GM12874 (cell line): Measurements from ENCODE around the gene CLASP2.

Experiments
- TF ChIP-seq, protein P1 (sequence below): IDR thresholded peaks from 2 replicates; pipeline ENCODE4 v1.5.1; 2011; ENCODE audit warnings: low read depth, mild to moderate bottlenecking, control low read depth, low read length, moderate library complexity; ENCODE audit not compliant: insufficient read depth

Gene CLASP2

DNA sequence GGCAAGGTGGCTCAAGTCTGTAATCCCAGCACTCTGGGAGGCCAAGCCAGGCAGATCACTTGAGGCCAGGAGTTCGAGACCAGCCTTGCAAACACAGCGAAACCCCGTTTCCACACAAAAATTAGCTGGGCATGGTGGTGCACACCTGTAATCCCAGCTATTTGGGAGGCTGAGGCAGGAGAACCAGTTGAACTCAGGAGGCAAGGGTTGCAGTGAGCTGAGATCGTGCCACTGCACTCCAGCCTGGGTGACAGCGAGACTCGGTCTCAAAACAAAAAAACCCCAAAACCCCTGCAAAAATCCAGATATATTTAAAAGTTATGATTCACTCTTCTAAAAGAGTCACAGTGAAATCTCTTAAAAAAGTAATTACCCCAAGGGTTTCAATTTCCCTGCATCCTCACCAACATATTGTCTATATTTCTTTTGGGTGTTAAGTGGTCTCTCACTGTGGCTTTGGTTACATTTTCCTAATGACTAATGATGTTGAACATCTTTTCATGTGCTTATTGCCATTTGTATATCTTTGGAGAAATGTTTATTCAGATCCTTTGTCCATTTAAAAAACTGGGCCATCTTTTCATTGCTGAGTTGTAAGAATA lies 204.7 kb downstream of the CLASP2 start:
- TF ChIP-seq, protein P1, sequence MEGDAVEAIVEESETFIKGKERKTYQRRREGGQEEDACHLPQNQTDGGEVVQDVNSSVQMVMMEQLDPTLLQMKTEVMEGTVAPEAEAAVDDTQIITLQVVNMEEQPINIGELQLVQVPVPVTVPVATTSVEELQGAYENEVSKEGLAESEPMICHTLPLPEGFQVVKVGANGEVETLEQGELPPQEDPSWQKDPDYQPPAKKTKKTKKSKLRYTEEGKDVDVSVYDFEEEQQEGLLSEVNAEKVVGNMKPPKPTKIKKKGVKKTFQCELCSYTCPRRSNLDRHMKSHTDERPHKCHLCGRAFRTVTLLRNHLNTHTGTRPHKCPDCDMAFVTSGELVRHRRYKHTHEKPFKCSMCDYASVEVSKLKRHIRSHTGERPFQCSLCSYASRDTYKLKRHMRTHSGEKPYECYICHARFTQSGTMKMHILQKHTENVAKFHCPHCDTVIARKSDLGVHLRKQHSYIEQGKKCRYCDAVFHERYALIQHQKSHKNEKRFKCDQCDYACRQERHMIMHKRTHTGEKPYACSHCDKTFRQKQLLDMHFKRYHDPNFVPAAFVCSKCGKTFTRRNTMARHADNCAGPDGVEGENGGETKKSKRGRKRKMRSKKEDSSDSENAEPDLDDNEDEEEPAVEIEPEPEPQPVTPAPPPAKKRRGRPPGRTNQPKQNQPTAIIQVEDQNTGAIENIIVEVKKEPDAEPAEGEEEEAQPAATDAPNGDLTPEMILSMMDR: no peak

DNA sequence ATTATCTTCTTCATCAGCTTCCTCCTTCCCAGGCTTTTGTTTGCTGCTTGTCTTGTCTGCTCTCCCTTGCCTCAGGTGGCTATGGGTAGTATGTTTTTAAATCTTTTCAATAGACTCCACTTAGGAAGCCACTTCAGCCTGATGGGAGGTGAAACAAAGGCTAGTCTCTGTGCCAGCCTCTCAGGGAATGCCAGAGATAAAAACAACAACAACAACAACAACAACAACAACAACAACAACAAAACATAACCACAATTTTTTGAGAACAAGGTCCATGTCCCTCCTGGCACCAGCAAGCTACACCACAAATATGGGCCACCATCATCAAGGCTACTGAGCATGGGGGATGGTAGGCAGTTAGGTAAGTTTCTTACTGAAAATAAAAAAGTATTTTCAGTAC lies 213.0 kb downstream of the CLASP2 start:
- TF ChIP-seq, protein P1: no peak

DNA sequence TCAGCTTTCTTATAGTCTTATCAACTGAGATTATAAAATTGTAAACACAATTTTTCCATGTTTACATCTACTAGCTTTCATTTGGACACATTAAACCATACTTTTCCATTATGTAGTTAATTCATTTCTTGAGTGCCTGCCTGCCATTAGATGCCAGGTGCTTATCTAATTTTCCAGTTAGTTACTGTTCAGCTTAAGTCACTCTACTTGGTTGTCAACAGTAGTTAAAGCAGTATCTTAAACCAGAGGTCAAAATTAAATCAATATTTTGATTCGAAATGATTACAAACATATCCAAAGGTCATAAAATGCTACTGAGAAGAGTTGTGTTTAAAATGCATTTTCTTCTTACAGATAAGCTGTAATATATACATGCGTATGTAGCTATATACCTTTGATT lies 221.6 kb downstream of the CLASP2 start:
- TF ChIP-seq, protein P1: no peak

DNA sequence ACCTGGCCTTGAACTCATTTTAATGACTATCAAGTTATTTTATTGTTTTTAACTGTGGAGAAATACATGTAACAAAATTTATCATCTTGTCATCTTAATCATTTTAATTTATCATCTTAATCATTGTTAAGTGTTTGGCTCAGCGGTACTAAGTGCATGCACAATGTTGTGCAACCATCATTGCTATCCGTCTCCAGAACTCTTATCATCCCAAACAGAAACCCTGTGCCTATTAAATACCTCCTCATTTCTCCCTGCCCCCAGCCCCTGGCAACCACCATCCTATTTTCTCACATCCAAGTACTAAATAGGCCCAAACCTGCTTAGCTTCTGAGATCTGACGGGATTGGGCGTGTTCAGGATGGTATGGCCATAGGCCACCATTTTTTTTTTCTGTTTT lies 226.3 kb downstream of the CLASP2 start:
- TF ChIP-seq, protein P1: no peak

DNA sequence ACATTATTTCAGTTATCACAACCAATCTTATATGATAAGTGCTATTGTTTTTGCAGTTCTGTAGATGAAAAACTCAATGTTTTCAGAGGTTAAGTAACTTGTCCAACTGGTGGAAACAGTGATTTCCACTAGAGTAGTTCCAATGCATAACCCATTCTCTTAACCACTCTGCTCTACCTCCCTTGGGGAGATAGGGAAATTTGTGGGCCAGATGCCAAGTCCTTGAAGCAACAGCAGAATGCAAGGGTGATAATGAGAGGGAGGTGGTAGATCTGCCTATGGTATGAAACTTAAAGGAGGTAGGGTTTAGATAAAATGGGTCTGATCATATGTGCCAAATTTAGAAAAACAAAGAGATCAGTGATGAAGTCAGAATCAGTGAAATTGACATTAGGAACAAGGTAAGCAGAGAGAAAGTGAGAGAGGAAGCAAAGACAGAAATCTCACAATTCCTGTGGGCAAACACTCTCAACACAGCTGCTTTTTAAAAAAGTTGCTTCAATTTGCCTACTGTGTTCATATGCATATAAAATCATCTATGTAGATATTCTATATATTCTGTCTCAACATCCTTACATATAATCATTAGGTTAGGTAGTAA lies 227.3 kb downstream of the CLASP2 start:
- TF ChIP-seq, protein P1: no peak

DNA sequence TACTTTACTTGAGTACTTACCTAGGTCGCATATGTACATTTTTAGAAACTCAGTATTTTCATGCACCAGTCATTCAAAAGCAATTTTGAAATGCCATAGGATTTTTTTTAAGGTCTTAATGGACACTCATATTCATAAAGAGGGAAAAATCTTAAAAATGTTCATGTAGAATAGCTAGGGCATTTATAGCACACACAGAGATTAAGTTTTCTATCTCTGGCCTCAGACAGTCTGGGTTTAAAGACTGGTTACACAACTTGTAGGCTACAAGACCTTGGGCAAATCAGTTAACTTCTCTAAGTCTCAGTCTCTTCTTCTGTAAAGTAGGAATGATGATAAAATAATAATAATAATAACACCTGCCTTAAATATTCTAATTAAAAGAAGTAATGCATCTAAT lies 229.4 kb downstream of the CLASP2 start:
- TF ChIP-seq, protein P1: no peak

DNA sequence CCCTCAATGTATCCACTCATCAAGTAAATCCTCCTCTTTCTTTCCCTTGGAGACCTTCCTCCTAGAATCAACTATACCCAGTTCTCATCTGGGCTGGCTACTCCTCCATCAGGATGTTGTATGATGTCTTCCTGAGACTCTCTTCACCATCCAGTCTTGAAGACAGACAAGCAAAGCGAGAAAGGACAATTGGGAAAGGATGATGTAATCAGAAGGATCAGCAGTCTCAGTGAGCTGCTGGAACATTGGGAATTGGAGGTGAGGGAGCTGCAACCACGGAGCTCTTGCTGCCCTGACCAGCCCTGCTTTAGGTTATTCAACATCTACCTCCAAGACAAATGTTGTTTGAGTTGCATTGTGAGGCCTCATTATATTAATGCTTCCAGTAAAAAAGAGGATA lies 229.8 kb downstream of the CLASP2 start:
- TF ChIP-seq, protein P1: no peak

DNA sequence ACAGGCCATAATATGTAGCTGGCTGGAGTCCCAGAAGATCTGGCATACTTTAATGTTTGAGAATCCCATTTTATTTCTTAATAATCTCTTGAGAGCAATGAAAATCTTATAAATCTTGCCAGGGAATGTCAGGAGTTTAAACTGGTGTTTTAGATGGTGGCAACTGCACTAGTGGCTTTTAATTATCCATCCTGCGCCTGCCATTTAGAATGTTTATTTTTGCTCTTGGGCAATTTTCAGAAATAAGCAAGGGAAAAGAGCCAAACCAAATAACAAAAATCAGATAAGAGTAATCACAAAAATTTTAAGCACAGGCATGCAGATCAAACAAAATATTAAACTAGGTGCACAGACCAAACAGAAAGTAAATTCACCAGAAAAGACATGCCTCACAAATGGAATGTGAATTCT lies 235.9 kb downstream of the CLASP2 start:
- TF ChIP-seq, protein P1: no peak
